Uterus (tissue), 2 donors: ENCODE measurements around the gene FRMD4B.

Experiments
- CTCF ChIP-seq, 4 experiments: fragments of 200-600 bp in 2 of 4; fragments of 450-650 bp in 2 of 4; sonication (generic) in 2 of 4; IDR thresholded peaks; one replicate each; pipeline ENCODE4 v1.5.1; 2016 to 2019; ENCODE audit warnings: antibody characterized with exemption in 4 of 4, mild to moderate bottlenecking in 2 of 4, moderate library complexity in 1 of 4
- POLR2A ChIP-seq, 2 donors: fragments of 450-650 bp; IDR thresholded peaks; one replicate each; pipeline ENCODE4 v1.6.1; 2016; ENCODE audit warnings: antibody characterized with exemption in 2 of 2, mild to moderate bottlenecking in 1 of 2, moderate library complexity in 1 of 2

- TF ChIP-seq CTCF (IDR thresholded peaks at IDR 0.05) (no peak), POLR2A (IDR thresholded peaks at IDR 0.05) (no peak)
Measured at GRCh38 chr3:69126999-69127398, 258.9 kb downstream of the FRMD4B start.
